ENCODE data around the gene MAP3K8. TPM values are rescaled to one million over a fixed set of nuclear protein-coding genes. Genes with fewer than 3 reads are reported as not detected.
"Not testable (repeated sequence)": the region's sequence is repeated elsewhere in the genome, so short reads cannot be mapped to it uniquely, and the experiment has no call there.

Gene MAP3K8
- total and polyA plus RNA-seq, 9 of the 15 experiments (the other 6 are each of a cell fraction or from before 2014, with no cell fraction given), result 6.9 to 23.6 (median 13.6) TPM

GRCh38 chr10:30479513-30479912 lies 45.5 kb downstream of the MAP3K8 start:
- CTCF ChIA-PET (ENCODE audit: low intra/inter-chr PET ratio); H4K20me1 ChIP-seq (replicated peaks; ENCODE audit: control insufficient read depth, insufficient read depth, low read length); intact Hi-C loops (cut with micrococcal nuclease); FAIRE-seq; H3K36me3 ChIP-seq (ENCODE audit: control insufficient read depth, insufficient read depth, low read length); in situ Hi-C loops (cut with MboI); H3K79me2 ChIP-seq (ENCODE audit: control insufficient read depth, insufficient read depth, low read length); H3K9me3 ChIP-seq (replicated peaks; ENCODE audit: control insufficient read depth, insufficient read depth, low read depth, low read length); H3K4me1 ChIP-seq (replicated peaks in 1 of 2; ENCODE audit: control insufficient read depth in 2 of 2, insufficient read depth in 2 of 2, low read length in 2 of 2); H3K4me3 ChIP-seq; BruUV-seq (replicated peaks); DNase-seq (ENCODE audit: extremely low read depth in 1 of 4, low spot score in 3 of 4); H3K4me2 ChIP-seq (ENCODE audit: insufficient read depth, low read length); H3K9ac ChIP-seq (ENCODE audit: insufficient read depth in 1 of 2, low read depth in 2 of 2, low read length in 2 of 2); ATAC-seq; H3K9me1 ChIP-seq (ENCODE audit: control insufficient read depth, insufficient read depth, low read length); H3K27ac ChIP-seq (ENCODE audit: extremely low read depth, low read depth, low read length); H2AFZ ChIP-seq (ENCODE audit: low read depth, low read length); H3K27me3 ChIP-seq (ENCODE audit: control insufficient read depth in 2 of 2, insufficient read depth in 2 of 2, low read length in 2 of 2): not testable (repeated sequence)
- WGBS (ENCODE audit: insufficient coverage, low coverage, missing lambda C conversion rate), result 56% methylated on average over 8 of the region's 8 CpGs
- POLR2A ChIA-PET, result interaction anchor here (1.4 kb wide), 1 partner anchor 16 kb away, joined by 4 read pairs; no protein-coding TSS in a partner anchor
- peak; percentile 67 for TF ChIP-seq NFIC (IDR thresholded peaks at IDR 0.05)

- ChIA-PET CTCF (ENCODE audit: low intra/inter-chr PET ratio) (no interaction called here), POLR2A (no interaction called here)
- Histone ChIP-seq H3K27ac (ENCODE audit: extremely low read depth, low read depth, low read length) (no peak overlapping the region), H3K4me2 (ENCODE audit: insufficient read depth, low read length) (no peak overlapping the region), H4K20me1 (replicated peaks; ENCODE audit: control insufficient read depth, insufficient read depth, low read length) (no peaks in the 10 kb centered on the region), H3K9me1 (ENCODE audit: control insufficient read depth, insufficient read depth, low read length) (no peaks in the 10 kb centered on the region), H3K79me2 (ENCODE audit: control insufficient read depth, insufficient read depth, low read length) (no peaks in the 10 kb centered on the region), H3K36me3 (ENCODE audit: control insufficient read depth, insufficient read depth, low read length) (no peaks in the 10 kb centered on the region), H3K27me3 (ENCODE audit: control insufficient read depth in 2 of 2, insufficient read depth in 2 of 2, low read length in 2 of 2) (no peaks in the 10 kb centered on the region), H3K9ac (ENCODE audit: insufficient read depth in 1 of 2, low read depth in 2 of 2, low read length in 2 of 2) (no peak overlapping the region), H3K4me1 (replicated peaks in 1 of 2; ENCODE audit: control insufficient read depth in 2 of 2, insufficient read depth in 2 of 2, low read length in 2 of 2) (no peaks in the 10 kb centered on the region), H3K9me3 (replicated peaks; ENCODE audit: control insufficient read depth, insufficient read depth, low read depth, low read length) (peaks cover 5% of the 10 kb centered on the region; the same call in 1 of the 2 replicates), H3K4me3 (no peak overlapping the region), H2AFZ (ENCODE audit: low read depth, low read length) (no peak overlapping the region)
- intact Hi-C loops (cut with micrococcal nuclease), result no loop called here
- ATAC-seq (no peak), DNase-seq (ENCODE audit: extremely low read depth in 1 of 4, low spot score in 3 of 4) (no peak), FAIRE-seq (no peak)
- BruUV-seq (replicated peaks), result no TSS peak
- in situ Hi-C loops (cut with MboI), result no loop called here
- TF ChIP-seq TOE1 (IDR thresholded peaks at IDR 0.05; ENCODE audit: borderline replicate concordance) (no peak), TOE1 (CRISPR knock-in tag; IDR thresholded peaks at IDR 0.05; ENCODE audit: borderline replicate concordance, low read depth) (no peak), HDAC6 (IDR thresholded peaks at IDR 0.05; ENCODE audit: low read depth, low read length) (no peak), ASH1L (IDR thresholded peaks at IDR 0.05; ENCODE audit: borderline replicate concordance, low read depth, partially characterized antibody) (no peak), KAT2B (IDR thresholded peaks at IDR 0.05; ENCODE audit: low read depth, low read length) (no peak), U2AF1 (optimal IDR thresholded peaks at IDR 0.05; ENCODE audit: low read depth, low read length) (no peak), LCOR (CRISPR knock-in tag; IDR thresholded peaks at IDR 0.05) (no peak), ZC3H4 (CRISPR knock-in tag; IDR thresholded peaks at IDR 0.05; ENCODE audit: borderline replicate concordance) (no peak), GTF2E2 (tag; IDR thresholded peaks at IDR 0.05) (no peak), ZNF165 (CRISPR knock-in tag; IDR thresholded peaks at IDR 0.05; ENCODE audit: borderline replicate concordance) (no peak), MYC (IDR thresholded peaks at IDR 0.05; ENCODE audit: low read depth, low read length) (no peak), MYC (CRISPR knock-in tag; IDR thresholded peaks at IDR 0.05; ENCODE audit: borderline replicate concordance, low read depth) (no peak), ZNF311 (CRISPR knock-in tag; IDR thresholded peaks at IDR 0.05) (no peak), E2F1 (CRISPR knock-in tag; IDR thresholded peaks at IDR 0.05) (no peak), PTBP1 (IDR thresholded peaks at IDR 0.05; ENCODE audit: low read depth, low read length) (no peak), PTRF (tag; IDR thresholded peaks at IDR 0.05) (no peak), PHF8 (IDR thresholded peaks at IDR 0.05; ENCODE audit: borderline replicate concordance, low read length) (no peak)
Observed at GRCh38 chr10:30481603-30482002, 47.6 kb downstream of the MAP3K8 start.
